HG03064 (cell line): ENCODE measurements around the gene CPNE4.

Source experiments
- ATAC-seq: cut with Tn5 transposase; IDR thresholded peaks from one replicate; pipeline ENCODE4 v1.9.1; 2021; ENCODE audit warnings: low read depth; ENCODE audit not compliant: unreplicated experiment

Gene CPNE4

GRCh38 chr3:132017137-132017536 lies 17.7 kb downstream of the CPNE4 start:
- ATAC-seq = no peak

- ATAC-seq = no peak
Measured at GRCh38 chr3:132016061-132017041, 18.5 kb downstream of the CPNE4 start.

DNA sequence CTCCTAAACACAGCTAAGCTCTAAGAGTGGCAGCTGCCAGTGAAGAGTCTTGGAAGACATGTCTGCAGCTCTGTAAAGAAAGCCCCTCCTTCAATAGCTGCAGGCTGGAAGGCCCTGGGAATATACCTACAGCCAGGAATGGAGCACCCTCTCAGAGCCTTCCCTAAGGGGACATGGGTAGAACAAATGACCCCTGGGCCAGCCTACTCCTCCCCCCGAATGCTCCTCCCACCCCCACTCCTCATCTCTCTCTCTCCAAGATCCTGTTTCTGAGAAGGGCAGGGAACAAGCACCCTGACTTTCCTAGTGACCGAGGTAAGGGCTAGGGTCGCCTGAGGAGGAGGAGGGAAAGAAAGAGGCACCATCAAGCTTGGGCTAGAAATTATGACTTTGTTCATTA lies 20.7 kb downstream of the CPNE4 start:
- ATAC-seq = no peak

DNA sequence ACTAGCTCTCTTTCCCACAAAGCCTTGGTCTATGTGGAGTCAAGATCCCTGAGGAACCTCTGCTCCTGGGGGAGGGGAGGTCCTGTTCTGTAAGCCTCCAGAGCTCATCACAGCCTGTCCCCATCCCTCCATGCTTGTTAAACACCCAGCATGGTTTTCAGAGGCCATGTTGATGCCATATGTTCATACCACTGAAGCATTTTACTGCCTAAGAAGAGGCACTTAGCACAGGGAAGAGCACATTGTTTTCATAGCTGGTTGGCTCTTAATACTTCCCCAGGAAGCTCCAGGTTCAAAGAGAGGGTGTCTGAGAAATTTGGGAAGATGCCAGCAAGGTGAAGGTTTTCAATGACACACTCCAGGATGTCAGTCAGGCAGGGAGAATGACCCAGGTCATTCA lies 25.6 kb downstream of the CPNE4 start:
- no peak for ATAC-seq

DNA sequence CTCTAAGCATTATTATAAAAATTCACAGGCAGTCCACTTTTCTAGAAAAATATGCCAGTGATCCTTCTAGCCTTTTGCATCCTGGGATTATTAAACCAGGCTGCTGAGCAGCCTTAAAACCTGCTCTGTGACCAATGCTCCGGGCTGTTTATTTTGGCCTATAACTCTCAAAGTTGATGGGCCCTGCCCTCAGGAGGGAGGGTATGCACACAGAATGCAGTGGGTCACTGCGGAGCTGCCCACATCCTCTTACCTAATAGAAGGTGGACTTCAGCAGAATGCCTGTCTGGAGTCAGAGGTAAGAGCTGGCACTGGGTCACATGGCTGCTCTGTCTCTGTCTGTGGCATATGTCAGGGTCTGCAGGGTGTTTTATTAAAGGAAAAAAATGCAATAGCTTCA lies 26.0 kb downstream of the CPNE4 start:
- no peak for ATAC-seq

- ATAC-seq = no peak
Measured at GRCh38 chr3:132007617-132008016, 27.2 kb downstream of the CPNE4 start.

DNA sequence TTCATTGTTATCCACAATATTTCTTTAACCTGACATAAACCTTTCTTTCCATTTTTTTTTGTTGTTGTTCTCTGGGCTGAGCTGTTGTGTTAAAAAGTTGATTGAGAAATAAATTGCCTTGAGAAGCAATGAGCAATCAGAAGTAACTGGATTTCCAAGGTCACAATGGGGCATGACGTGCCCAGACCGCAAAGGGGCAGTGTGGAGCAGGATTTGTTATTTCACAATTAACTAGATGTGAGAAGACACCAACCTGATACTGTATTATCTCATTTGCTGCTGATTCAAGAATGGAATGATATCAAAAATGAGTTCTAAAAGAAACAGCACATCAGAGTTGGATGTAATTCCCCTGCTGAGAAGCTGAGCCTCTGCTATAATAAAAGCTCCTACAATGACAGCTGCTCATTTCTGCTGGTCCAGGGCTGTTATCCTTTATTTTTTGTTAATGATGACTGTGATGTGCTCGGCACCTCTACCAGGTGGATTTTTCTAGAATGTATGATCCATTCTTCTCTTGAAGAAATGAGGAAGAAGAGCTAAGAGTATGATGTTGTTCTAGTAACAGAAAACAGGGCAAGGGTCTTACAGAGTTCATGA lies 28.1 kb downstream of the CPNE4 start:
- no peak for ATAC-seq

- no peak for ATAC-seq
Measured at GRCh38 chr3:132004571-132004970, 30.2 kb downstream of the CPNE4 start.

GRCh38 chr3:132003685-132004084 lies 31.1 kb downstream of the CPNE4 start:
- ATAC-seq = no peak

- ATAC-seq = no peak
Measured at GRCh38 chr3:132001999-132002398, 32.8 kb downstream of the CPNE4 start.

DNA sequence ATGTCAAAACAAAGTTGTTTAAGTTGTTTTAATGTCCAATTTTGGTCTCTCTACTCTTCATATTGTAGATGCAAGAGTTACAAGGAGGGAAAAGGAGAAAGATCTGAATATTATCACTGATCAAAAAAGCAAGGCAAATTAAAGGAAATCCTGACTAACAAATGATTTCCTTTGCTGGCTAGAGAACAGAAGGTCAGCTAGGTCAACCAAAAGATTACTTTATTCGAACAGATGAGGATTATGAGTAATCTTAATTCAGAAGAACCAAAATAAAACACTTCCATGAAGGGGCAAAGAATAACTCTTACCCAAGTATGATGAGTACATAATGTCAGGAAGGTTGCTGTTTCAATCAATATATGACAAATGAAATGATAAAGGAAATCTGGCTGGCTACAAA lies 33.8 kb downstream of the CPNE4 start:
- ATAC-seq = no peak

DNA sequence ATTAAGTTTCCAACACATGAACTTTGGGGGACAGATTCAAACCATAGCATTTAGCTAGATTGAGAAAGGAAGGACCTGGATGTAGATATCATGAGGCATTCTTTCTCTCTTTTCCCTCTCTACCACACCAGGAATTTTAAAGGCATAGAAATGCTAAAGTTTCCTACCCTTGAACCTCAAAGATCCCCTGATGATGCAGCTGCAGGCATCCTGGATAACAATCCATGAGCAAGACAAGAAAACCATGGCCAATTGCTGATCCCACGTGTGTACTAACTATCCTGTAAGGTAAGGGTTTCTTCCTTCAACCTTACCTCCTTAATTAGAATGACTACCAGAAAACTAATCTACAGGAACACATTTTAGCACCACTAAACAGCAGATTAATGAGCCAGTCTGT lies 36.8 kb downstream of the CPNE4 start:
- no peak for ATAC-seq

GRCh38 chr3:131995891-131996290 lies 38.9 kb downstream of the CPNE4 start:
- ATAC-seq = no peak

DNA sequence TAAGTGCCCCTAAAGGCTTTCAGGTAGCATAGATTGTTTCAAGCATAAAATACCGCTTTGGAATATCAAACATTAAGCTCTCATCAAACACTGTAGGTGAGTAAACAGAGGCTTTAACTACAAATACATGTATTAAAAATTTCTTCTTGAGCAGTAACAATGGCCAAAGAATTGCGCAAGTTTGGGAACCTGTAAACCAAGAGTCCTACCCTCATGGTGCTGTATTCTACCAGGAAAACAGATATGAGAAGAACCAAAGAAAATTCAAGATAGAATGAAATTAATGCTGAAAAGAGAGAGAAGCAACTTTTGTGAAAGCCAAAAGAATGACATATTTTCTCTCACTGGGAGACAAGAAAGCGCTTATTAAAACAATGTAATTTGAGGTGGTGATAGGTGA lies 45.5 kb downstream of the CPNE4 start:
- ATAC-seq = no peak

DNA sequence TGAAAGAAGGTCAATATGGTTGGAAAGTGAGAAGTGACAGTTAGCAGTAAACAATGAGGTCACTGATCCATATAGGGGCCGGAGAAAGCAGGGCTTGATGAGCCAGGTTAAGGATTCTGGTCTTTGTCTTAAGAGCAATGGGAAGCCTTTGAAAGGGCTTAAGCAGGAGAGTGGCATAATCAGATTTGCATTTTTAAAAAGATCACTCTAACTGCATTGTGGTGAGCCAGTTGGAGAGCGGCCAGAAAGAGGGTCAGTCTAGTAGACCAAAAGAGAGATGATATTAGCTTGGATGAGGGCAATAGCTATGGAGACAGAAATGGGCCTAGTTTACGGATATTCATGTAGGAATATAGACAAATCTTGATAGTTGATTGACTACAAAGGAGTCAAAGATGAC lies 46.6 kb downstream of the CPNE4 start:
- ATAC-seq = no peak

- no peak for ATAC-seq
Measured at GRCh38 chr3:131983689-131984088, 51.1 kb downstream of the CPNE4 start.

- ATAC-seq = no peak
Measured at GRCh38 chr3:131981323-131981722, 53.5 kb downstream of the CPNE4 start.

- no peak for ATAC-seq
Measured at GRCh38 chr3:131976448-131976847, 58.4 kb downstream of the CPNE4 start.

DNA sequence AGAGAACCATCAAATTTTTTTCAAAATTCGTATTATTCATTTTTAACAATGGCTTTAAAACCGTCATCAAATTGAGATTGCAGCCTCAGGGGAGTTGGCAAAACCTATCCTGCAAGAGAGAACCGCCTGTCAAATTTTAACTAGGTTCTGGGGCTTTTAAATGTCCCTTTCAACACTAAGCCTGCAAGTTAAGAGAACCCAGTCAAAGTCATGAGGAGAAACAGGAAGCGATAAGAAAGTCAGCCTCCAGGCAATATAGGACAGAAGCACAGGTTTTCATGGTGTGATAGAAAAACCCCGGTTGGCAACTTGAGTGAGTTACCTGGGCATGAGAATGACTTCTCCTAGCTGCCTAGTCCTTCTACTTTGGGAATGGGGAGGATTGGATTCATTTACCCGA lies 59.8 kb downstream of the CPNE4 start:
- ATAC-seq = no peak

DNA sequence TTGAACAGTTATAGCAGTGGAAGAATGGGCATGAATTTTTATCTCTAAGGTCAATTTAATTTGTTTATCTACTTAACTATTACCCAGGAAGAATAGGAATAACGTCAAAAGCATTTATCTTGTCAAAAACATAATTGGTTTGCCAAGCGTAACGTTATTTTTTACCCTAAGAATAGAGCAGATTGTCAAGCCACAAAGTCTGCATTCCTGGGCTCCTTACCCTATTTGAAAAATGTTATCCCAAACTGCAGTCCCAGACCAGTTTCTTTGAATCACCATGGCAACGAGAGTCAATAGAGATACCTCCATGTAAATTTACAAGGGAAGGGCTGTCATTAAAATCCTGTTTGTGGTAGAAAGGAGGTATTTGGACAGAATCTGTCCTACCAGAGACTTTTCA lies 61.1 kb downstream of the CPNE4 start:
- ATAC-seq = no peak

GRCh38 chr3:131972550-131972949 lies 62.3 kb downstream of the CPNE4 start:
- ATAC-seq = no peak

DNA sequence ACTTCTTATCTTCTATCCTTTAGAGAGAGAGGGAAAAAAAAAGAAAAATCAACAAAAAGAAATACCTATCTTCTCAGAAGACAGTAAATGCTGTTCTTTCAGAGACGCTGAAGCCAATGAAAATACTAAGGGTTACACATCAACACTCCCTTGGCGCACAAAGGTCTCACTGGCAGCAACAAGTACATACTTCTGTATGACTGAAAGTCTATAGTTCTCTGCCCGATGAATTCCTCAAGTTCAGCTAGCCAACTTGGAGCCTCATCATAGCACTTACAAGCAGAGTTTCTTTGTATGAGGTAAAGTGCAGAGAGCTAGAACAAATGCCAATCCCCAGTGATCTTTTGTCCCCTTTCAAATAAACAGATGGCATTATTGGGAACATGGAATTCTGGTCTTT lies 62.7 kb downstream of the CPNE4 start:
- no peak for ATAC-seq
